Myometrial cell (primary cell): ENCODE data around the gene SSX7. TPM values are rescaled to one million over a fixed set of nuclear protein-coding genes. Genes with fewer than 3 reads are reported as not detected.

Source experiments
- total RNA-seq: library from RNA; depleted of rRNA; stranded (reverse); fragments of >200 nt; gene quantifications from 2 replicates; pipeline ENCODE4 v1.2.3, GENCODE V29; 2015

The SSX7 gene
- not detected in 2 replicates for total RNA-seq

GRCh38 chrX:52654800-52655199 is at the start of gene SSX7:
TSS of gene SSX7 (minus strand) at chrX:52654900. CDS start at chrX:52653472, 1,428 bp downstream.

Other genes with a start within 250 kb of the SSX7 start
- not detected in 2 replicates for gene XAGE1A, start 159.1 kb downstream of the SSX7 start, total RNA-seq
- gene XAGE1B, start 137.8 kb downstream of the SSX7 start, total RNA-seq = not detected in 2 replicates
- gene SSX2, start 52.3 kb upstream of the SSX7 start, total RNA-seq = not detected in 2 replicates
- not detected in 2 replicates for gene SSX2B, start 96.4 kb upstream of the SSX7 start, total RNA-seq
- not detected in 2 replicates for gene SPANXN5, start 142.5 kb upstream of the SSX7 start, total RNA-seq
- not detected in 2 replicates for gene XAGE5, start 156.4 kb upstream of the SSX7 start, total RNA-seq
- not detected in 2 replicates for gene XAGE3, start 213.2 kb upstream of the SSX7 start, total RNA-seq
- 12.9 and 13.5 TPM in 2 replicates for gene FAM156B, start 242.4 kb upstream of the SSX7 start, total RNA-seq